Activated T-cell treated with anti-CD3 and anti-CD28 coated beads, Interleukin-2, amount 50 U/mL, for 48 hours (primary cell): ENCODE measurements around the gene TTC39B.

Experiments
- DNase-seq, 2 experiments: peaks; one replicate each; pipeline ENCODE4 v3.0.0-alpha.2; 2020

TTC39B gene

GRCh38 chr9:15115702-15116101 is 191.3 kb downstream of the TTC39B start:
- no peak for DNase-seq

GRCh38 chr9:15115041-15115440 is 192.0 kb downstream of the TTC39B start:
- DNase-seq = no peak
